Keratinocyte (primary cell): ENCODE results near the gene DHRS12. TPM values are rescaled to one million over a fixed set of nuclear protein-coding genes. Genes with fewer than 3 reads are reported as not detected.

Experiments
- DNase-seq: peaks from one replicate; pipeline ENCODE4 v3.0.0-alpha.2; 2011; ENCODE audit warnings: low read depth, missing footprints, low spot score
- FAIRE-seq: peaks from 2 replicates; lab custom pipeline; 2011; peaks lifted over from hg19 to GRCh38; lab: Jason Lieb, UNC
- H2AFZ ChIP-seq: 2 replicates; pipeline ENCODE4 v1.6.0; 2012; ENCODE audit warnings: low read length, control low read depth, inconsistent platforms; ENCODE audit not compliant: control insufficient read depth
- H3K27ac ChIP-seq: 2 replicates; pipeline ENCODE4 v1.5.1; 2011; ENCODE audit warnings: low read length; ENCODE audit not compliant: control insufficient read depth, insufficient read depth
- H3K27me3 ChIP-seq: 3 replicates; pipeline ENCODE4 v1.6.0; 2011; ENCODE audit warnings: low read length; ENCODE audit not compliant: control insufficient read depth, insufficient read depth; ENCODE audit errors: extremely low read depth
- H3K36me3 ChIP-seq, 2 experiments: 2 replicates in 1 of 2; 3 replicates in 1 of 2; pipeline ENCODE4 v1.5.1; 2011; ENCODE audit warnings: low read length in 2 of 2, mild to moderate bottlenecking in 1 of 2; ENCODE audit not compliant: control insufficient read depth in 2 of 2, insufficient read depth in 2 of 2; ENCODE audit errors: extremely low read depth in 1 of 2
- H3K4me1 ChIP-seq: 3 replicates; pipeline ENCODE4 v1.5.1; 2011; ENCODE audit warnings: low read length; ENCODE audit not compliant: control insufficient read depth, insufficient read depth; ENCODE audit errors: extremely low read depth
- H3K4me2 ChIP-seq: 3 replicates; pipeline ENCODE4 v1.6.0; 2011; ENCODE audit warnings: low read depth, low read length; ENCODE audit not compliant: control insufficient read depth, insufficient read depth; ENCODE audit errors: extremely low read depth
- H3K4me3 ChIP-seq, 3 experiments: fragments of 200-600 bp in 1 of 3; sonication (generic) in 1 of 3; 2 replicates in 2 of 3; 3 replicates in 1 of 3; pipeline ENCODE4 v1.5.1; 2011 to 2016; ENCODE audit warnings: low read length in 3 of 3, mild to moderate bottlenecking in 3 of 3, control low read depth in 2 of 3, inconsistent platforms in 1 of 3, low read depth in 1 of 3, mixed read lengths in 1 of 3, mixed run types in 1 of 3, moderate library complexity in 1 of 3; ENCODE audit not compliant: control insufficient read depth in 2 of 3, insufficient read depth in 2 of 3; ENCODE audit errors: extremely low read depth in 1 of 3
- H3K79me2 ChIP-seq: 2 replicates; pipeline ENCODE4 v1.6.0; 2012; ENCODE audit warnings: low read length; ENCODE audit not compliant: control insufficient read depth, insufficient read depth
- H3K9ac ChIP-seq: 3 replicates; pipeline ENCODE4 v1.6.0; 2011; ENCODE audit warnings: low read length; ENCODE audit not compliant: control insufficient read depth, insufficient read depth; ENCODE audit errors: extremely low read depth
- H3K9me1 ChIP-seq: 3 replicates; pipeline ENCODE4 v1.6.0; 2011; ENCODE audit warnings: low read length; ENCODE audit not compliant: control insufficient read depth, insufficient read depth; ENCODE audit errors: extremely low read depth
- H3K9me3 ChIP-seq: 2 replicates; pipeline ENCODE4 v1.5.1; 2012; ENCODE audit warnings: low read depth, low read length; ENCODE audit not compliant: control insufficient read depth
- H4K20me1 ChIP-seq: 3 replicates; pipeline ENCODE4 v1.6.0; 2011; ENCODE audit warnings: low read length; ENCODE audit not compliant: control insufficient read depth, insufficient read depth; ENCODE audit errors: extremely low read depth
- CTCF ChIP-seq, 3 experiments: IDR thresholded peaks in 1 of 3; conservative IDR thresholded peaks in 1 of 3; optimal IDR thresholded peaks in 1 of 3; 2 replicates in 2 of 3; 3 replicates in 1 of 3; pipeline versions ENCODE3 to v1.5.1; 2011; ENCODE audit warnings: low read length in 3 of 3, mild to moderate bottlenecking in 3 of 3, moderate library complexity in 2 of 3, control low read depth in 1 of 3, inconsistent platforms in 1 of 3; ENCODE audit not compliant: insufficient read depth in 2 of 3; ENCODE audit errors: extremely low read depth in 1 of 3
- EZH2 ChIP-seq: IDR thresholded peaks from one replicate; pipeline ENCODE4 v1.6.1; 2012; ENCODE audit warnings: inconsistent platforms, mild to moderate bottlenecking, low read length, moderate library complexity
- dilution Hi-C: fragments of 300-500 bp; cut with MboI; formaldehyde crosslinking; loops from one replicate; pipeline ENCODE4 v1.7.0; 2020; ENCODE audit warnings: low sequenced_read_pairs; ENCODE audit not compliant: extremely low pct_ligation_motif_present
- polyA plus RNA-seq, 5 experiments: library from polyadenylated mRNA; depleted of rRNA in 3 of 5; stranded (reverse) in 3 of 5; stranded (forward) in 1 of 5; unstranded in 1 of 5; fragments of >200 nt; gene quantifications; 1 replicate in 1 of 5; 2 replicates in 3 of 5; 3 replicates in 1 of 5; pipeline versions ENCODE4 v1.2.1 to v1.2.3, GENCODE V29; 2011 to 2012; ENCODE audit warnings: missing spikeins in 2 of 5, low read depth in 1 of 5, low replicate concordance in 1 of 5

Gene DHRS12
- polyA plus RNA-seq, 1 donor (not counting 4 experiments of a cell fraction or from before 2014, with no cell fraction given): 6.1 TPM

- Histone ChIP-seq H3K36me3 (peaks cover 22 to 45% of the 10 kb centered on the region in 2 experiments), H3K9me3 (no peaks in the 10 kb centered on the region), H3K4me3 (no peak overlapping the region), H2AFZ (no peak overlapping the region), H3K27ac (no peak overlapping the region), H3K79me2 (peaks cover 7% of the 10 kb centered on the region), H4K20me1 (no peaks in the 10 kb centered on the region), H3K27me3 (no peaks in the 10 kb centered on the region), H3K4me2 (no peak overlapping the region), H3K9me1 (no peaks in the 10 kb centered on the region), H3K4me1 (peaks cover 9% of the 10 kb centered on the region), H3K9ac (no peak overlapping the region)
- DNase-seq (no peak), FAIRE-seq (no peak)
- no peak for TF ChIP-seq CTCF (optimal IDR thresholded peaks at IDR 0.05 in 1 of 3, IDR thresholded peaks at IDR 0.05 in 1 of 3, conservative IDR thresholded peaks at IDR 0.05 in 1 of 3; ENCODE audit: extremely low read depth in 1 of 3, insufficient read depth in 2 of 3, low read length in 3 of 3)
- no peak for TF ChIP-seq EZH2
- dilution Hi-C loops: no loop called here
Measured at GRCh38 chr13:51737609-51738008, 66.4 kb downstream of the DHRS12 start.

GRCh38 chr13:51734786-51735185, 69.2 kb downstream of the DHRS12 start:
- no peak for DNase-seq
- no peak for FAIRE-seq
- H3K36me3 ChIP-seq: peaks cover 18 to 43% of the 10 kb centered on the region in 2 experiments
- H4K20me1 ChIP-seq: no peaks in the 10 kb centered on the region
- H3K27me3 ChIP-seq: no peaks in the 10 kb centered on the region
- H3K9ac ChIP-seq: no peak overlapping the region
- no peak overlapping the region for H3K27ac ChIP-seq
- no peak overlapping the region for H3K4me2 ChIP-seq
- TF ChIP-seq EZH2 (no peak), CTCF (optimal IDR thresholded peaks at IDR 0.05 in 1 of 3, IDR thresholded peaks at IDR 0.05 in 1 of 3, conservative IDR thresholded peaks at IDR 0.05 in 1 of 3; ENCODE audit: extremely low read depth in 1 of 3, insufficient read depth in 2 of 3, low read length in 3 of 3) (no peak)
- dilution Hi-C loops: no loop called here
- peaks cover 5% of the 10 kb centered on the region for H3K9me1 ChIP-seq
- H3K4me3 ChIP-seq: no peak overlapping the region
- H2AFZ ChIP-seq: no peak overlapping the region
- H3K9me3 ChIP-seq: no peaks in the 10 kb centered on the region
- H3K79me2 ChIP-seq: peaks cover 14% of the 10 kb centered on the region
- peaks cover 17% of the 10 kb centered on the region for H3K4me1 ChIP-seq
